Ectodermal cell (in vitro differentiated cells): ENCODE results near the gene C2orf68.

Experiments
- H3K27ac ChIP-seq: 2 replicates; pipeline ENCODE4 v1.7.0; 2013; ENCODE audit warnings: mild to moderate bottlenecking, low read depth, low read length; ENCODE audit not compliant: insufficient read depth, poor library complexity, severe bottlenecking
- H3K27me3 ChIP-seq: 2 replicates; pipeline ENCODE4 v1.7.0; 2013; ENCODE audit warnings: mild to moderate bottlenecking, low read length; ENCODE audit not compliant: insufficient read depth, control insufficient read depth, poor library complexity, severe bottlenecking
- H3K36me3 ChIP-seq: one replicate; pipeline ENCODE4 v1.7.0; 2013; ENCODE audit warnings: low read length; ENCODE audit not compliant: control insufficient read depth, insufficient read depth
- H3K4me1 ChIP-seq: one replicate; pipeline ENCODE4 v1.7.0; 2013; ENCODE audit warnings: low read length; ENCODE audit not compliant: control insufficient read depth, insufficient read depth
- H3K4me3 ChIP-seq: 2 replicates; pipeline ENCODE4 v1.7.0; 2013; ENCODE audit warnings: low read depth, low read length, control low read depth; ENCODE audit not compliant: insufficient read depth
- H3K9me3 ChIP-seq: 2 replicates; pipeline ENCODE4 v1.7.0; 2013; ENCODE audit warnings: mild to moderate bottlenecking, low read length, moderate library complexity; ENCODE audit not compliant: control insufficient read depth
- WGBS, 2 experiments: methylation state at CpG; one replicate each; pipeline ENCODE4 v1.1.7; 2013; ENCODE audit warnings: missing lambda C conversion rate in 2 of 2; 5-methylcytosine and 5-hydroxymethylcytosine counted together

C2orf68 gene

GRCh38 chr2:85600951-85601770 lies 10.7 kb downstream of the C2orf68 start:
- no peaks in the 10 kb centered on the region for H3K9me3 ChIP-seq
- H3K27ac ChIP-seq, result no peak overlapping the region
- 88 to 90% methylated on average over 6 of the region's 6 CpGs for WGBS, 2 experiments
- H3K36me3 ChIP-seq, result peaks cover 7% of the 10 kb centered on the region
- peaks cover 6% of the 10 kb centered on the region for H3K4me1 ChIP-seq
- peak overlapping the region; percentile 94 for H3K4me3 ChIP-seq
- H3K27me3 ChIP-seq, result no peaks in the 10 kb centered on the region

GRCh38 chr2:85600235-85600575 lies 11.7 kb downstream of the C2orf68 start:
- 95% methylated on average over 3 of the region's 3 CpGs for WGBS, 2 experiments
- Histone ChIP-seq H3K27me3 (no peaks in the 10 kb centered on the region), H3K4me3 (no peak overlapping the region), H3K36me3 (peaks cover 7% of the 10 kb centered on the region), H3K9me3 (no peaks in the 10 kb centered on the region), H3K4me1 (peaks cover 6% of the 10 kb centered on the region), H3K27ac (no peak overlapping the region)

GRCh38 chr2:85599468-85600234 lies 12.2 kb downstream of the C2orf68 start:
- no peak overlapping the region for H3K4me3 ChIP-seq
- no peaks in the 10 kb centered on the region for H3K9me3 ChIP-seq
- H3K4me1 ChIP-seq, result peaks cover 8% of the 10 kb centered on the region
- no peaks in the 10 kb centered on the region for H3K27me3 ChIP-seq
- no peak overlapping the region for H3K27ac ChIP-seq
- WGBS, 2 experiments, result 87 to 89% methylated on average over 17 of the region's 17 CpGs
- peaks cover 7% of the 10 kb centered on the region for H3K36me3 ChIP-seq

GRCh38 chr2:85598594-85599340 lies 13.1 kb downstream of the C2orf68 start:
- Histone ChIP-seq H3K27ac (no peak overlapping the region), H3K27me3 (no peaks in the 10 kb centered on the region), H3K4me1 (peaks cover 12% of the 10 kb centered on the region), H3K36me3 (peaks cover 7% of the 10 kb centered on the region), H3K4me3 (no peak overlapping the region), H3K9me3 (no peaks in the 10 kb centered on the region)
- WGBS, 2 experiments, result 90 to 92% methylated on average over 14 of the region's 14 CpGs

- no peak overlapping the region for H3K4me3 ChIP-seq
Observed at GRCh38 chr2:85597241-85597640, 14.6 kb downstream of the C2orf68 start.

GRCh38 chr2:85596486-85597143 lies 15.3 kb downstream of the C2orf68 start:
- H3K4me3 ChIP-seq, result peak overlapping the region; percentile 90
- 75 to 77% methylated on average over 3 of the region's 3 CpGs for WGBS, 2 experiments
- no peaks in the 10 kb centered on the region for H3K9me3 ChIP-seq
- H3K36me3 ChIP-seq, result peaks cover 7% of the 10 kb centered on the region
- peaks cover 12% of the 10 kb centered on the region for H3K4me1 ChIP-seq
- H3K27me3 ChIP-seq, result no peaks in the 10 kb centered on the region
- H3K27ac ChIP-seq, result no peak overlapping the region

More at GRCh38 chr2:85597241-85597640, 14.6 kb downstream of the C2orf68 start:
- H3K9me3 ChIP-seq, result no peaks in the 10 kb centered on the region
- H3K27me3 ChIP-seq, result no peaks in the 10 kb centered on the region
- 96 to 98% methylated on average over 5 of the region's 5 CpGs for WGBS, 2 experiments
- no peak overlapping the region for H3K27ac ChIP-seq
- H3K4me1 ChIP-seq, result peaks cover 12% of the 10 kb centered on the region
- H3K36me3 ChIP-seq, result peaks cover 7% of the 10 kb centered on the region

GRCh38 chr2:85596026-85596333 lies 15.9 kb downstream of the C2orf68 start:
- Histone ChIP-seq H3K4me3 (peak overlapping the region; percentile 90), H3K27me3 (peaks cover 2% of the 10 kb centered on the region), H3K9me3 (no peaks in the 10 kb centered on the region), H3K27ac (no peak overlapping the region), H3K4me1 (peaks cover 12% of the 10 kb centered on the region), H3K36me3 (peaks cover 7% of the 10 kb centered on the region)
- WGBS, 2 experiments, result 9 to 10% methylated on average over 10 of the region's 10 CpGs

GRCh38 chr2:85595301-85596025 lies 16.4 kb downstream of the C2orf68 start, which contains the start of gene RNF181:
Gene RNF181 (plus strand): TSS chr2:85595745. CDS start chr2:85595764, 19 bp downstream.
- Histone ChIP-seq H3K27me3 (peaks cover 4% of the 10 kb centered on the region), H3K4me1 (peaks cover 12% of the 10 kb centered on the region), H3K27ac (no peak within 1 kb of the TSS), H3K9me3 (no peaks in the 10 kb centered on the region), H3K4me3 (peak within 1 kb of the TSS; percentile 90), H3K36me3 (peaks cover 7% of the 10 kb centered on the region)
- 0% methylated on average over 47 of the region's 47 CpGs for WGBS, 2 experiments

GRCh38 chr2:85594715-85595300 lies 17.1 kb downstream of the C2orf68 start:
- WGBS, 2 experiments, result 29 to 30% methylated on average over 13 of the region's 13 CpGs
- Histone ChIP-seq H3K27me3 (peaks cover 4% of the 10 kb centered on the region), H3K4me3 (peak overlapping the region; percentile 90), H3K27ac (no peak overlapping the region), H3K36me3 (peaks cover 7% of the 10 kb centered on the region), H3K9me3 (no peaks in the 10 kb centered on the region), H3K4me1 (peaks cover 12% of the 10 kb centered on the region)
